Islet of Langerhans (tissue), 1 donor: Measurements from ENCODE around the gene PDGFRB.

Experiments used
- FAIRE-seq: peaks from one replicate; lab custom pipeline; 2011; peaks lifted over from hg19 to GRCh38; lab: Jason Lieb, UNC

The PDGFRB gene

GRCh38 chr5:150144246-150144801, 11.3 kb downstream of the PDGFRB start:
- no peak for FAIRE-seq

- no peak for FAIRE-seq
These were observed 12.0 kb downstream of the PDGFRB start for GRCh38 chr5:150143350-150144245.

- no peak for FAIRE-seq
These were observed 12.7 kb downstream of the PDGFRB start for GRCh38 chr5:150142959-150143349.

- no peak for FAIRE-seq
These were observed 13.3 kb downstream of the PDGFRB start for GRCh38 chr5:150142185-150142958.

GRCh38 chr5:150141544-150142184, 14.0 kb downstream of the PDGFRB start:
- FAIRE-seq = no peak

GRCh38 chr5:150140830-150141229, 14.8 kb downstream of the PDGFRB start:
- FAIRE-seq = no peak

GRCh38 chr5:150139334-150139733, 16.3 kb downstream of the PDGFRB start:
- FAIRE-seq = no peak

DNA sequence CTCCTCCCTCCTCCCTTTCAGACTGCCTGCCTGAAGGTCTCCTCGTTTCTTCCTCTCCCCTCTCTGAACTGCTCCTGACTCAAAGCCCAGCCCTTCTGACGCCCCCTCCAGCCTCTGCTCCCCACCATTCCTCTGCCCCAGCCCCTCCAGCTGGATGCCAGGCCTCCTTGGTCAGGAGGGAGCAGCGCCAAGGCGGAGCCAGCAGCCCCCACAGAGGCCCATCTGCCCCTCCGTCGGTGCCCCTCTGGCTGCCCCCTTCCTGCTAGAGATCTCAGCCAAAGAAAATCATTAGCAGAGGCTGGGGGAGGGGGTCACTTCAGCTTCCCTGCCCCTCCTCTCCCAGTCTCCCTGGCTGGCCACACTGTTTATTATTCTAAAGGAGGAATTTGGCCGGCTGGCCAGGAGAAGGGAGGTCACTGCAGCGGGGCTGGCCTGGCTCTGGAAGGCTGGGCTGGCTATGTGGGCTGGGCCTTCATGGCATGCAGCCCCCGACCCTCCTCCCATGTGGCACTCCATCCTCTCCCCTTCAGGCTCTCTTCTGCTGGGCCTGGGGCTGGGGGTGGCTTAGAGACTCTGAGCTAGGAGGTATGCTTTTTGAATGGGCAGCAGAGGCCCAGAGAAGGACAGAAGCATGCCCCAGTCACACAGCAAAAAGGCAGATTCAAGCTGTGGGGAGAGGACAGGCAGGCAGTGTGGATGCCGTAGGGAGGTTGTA, 16.9 kb downstream of the PDGFRB start:
- no peak for FAIRE-seq

DNA sequence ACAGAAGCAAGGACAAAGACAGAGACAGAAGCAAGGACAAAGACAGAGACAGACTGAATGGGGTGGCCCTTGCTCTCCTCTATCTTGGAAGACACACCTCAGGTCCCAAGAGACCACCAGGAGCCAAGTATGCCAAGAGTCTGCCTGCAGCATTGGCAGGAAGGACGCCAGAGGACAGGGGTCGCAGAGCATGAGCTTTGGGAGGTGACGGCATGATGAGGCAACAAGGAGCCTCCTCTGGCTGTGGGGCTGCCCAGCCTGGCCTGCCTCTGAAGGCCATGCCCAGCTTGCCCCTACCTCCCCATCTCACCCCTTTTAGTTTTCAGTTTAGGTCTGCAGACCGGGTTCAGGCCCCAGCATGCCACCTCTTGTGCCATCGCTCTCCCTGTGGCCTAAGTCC, 17.6 kb downstream of the PDGFRB start:
- no peak for FAIRE-seq

- FAIRE-seq = no peak
These were observed 18.3 kb downstream of the PDGFRB start for GRCh38 chr5:150137168-150137957.

GRCh38 chr5:150136305-150137167, 19.1 kb downstream of the PDGFRB start:
- FAIRE-seq = no peak

DNA sequence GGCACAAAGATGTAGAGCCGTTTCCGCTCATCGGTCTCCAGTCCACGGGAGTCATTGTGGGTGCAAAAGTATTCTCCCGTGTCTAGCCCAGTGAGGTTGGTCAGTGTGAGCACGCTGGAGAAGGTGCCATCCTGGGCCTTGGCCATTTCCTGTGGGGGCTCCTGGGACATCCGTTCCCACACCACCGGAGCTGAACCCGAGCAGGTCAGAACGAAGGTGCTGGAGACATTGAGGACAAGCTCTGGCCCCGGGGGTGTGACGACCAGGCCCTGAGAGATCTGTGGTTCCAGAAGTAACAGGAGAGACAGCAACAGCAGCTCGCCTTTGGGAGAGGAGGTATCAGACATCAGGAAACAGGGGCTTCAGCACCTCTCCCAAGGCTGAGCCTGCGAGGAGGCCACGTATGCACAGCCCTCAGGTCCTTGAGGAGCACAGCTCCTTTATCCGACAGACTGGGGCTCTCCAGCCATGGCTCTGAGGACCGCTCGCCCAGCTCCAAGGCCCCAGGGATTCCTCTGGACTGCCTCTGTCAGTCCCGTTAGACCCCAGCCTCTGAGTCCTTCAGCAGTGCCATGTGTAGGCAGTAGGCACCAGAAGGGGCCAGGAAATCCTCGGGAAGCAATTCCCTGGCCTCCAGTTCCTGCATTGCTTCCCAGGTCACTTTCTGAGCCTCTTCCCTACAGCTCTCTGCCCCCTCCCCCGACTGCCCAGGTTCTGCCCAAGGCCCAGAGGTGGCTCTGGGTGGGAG, 19.9 kb downstream of the PDGFRB start:
- FAIRE-seq = no peak

DNA sequence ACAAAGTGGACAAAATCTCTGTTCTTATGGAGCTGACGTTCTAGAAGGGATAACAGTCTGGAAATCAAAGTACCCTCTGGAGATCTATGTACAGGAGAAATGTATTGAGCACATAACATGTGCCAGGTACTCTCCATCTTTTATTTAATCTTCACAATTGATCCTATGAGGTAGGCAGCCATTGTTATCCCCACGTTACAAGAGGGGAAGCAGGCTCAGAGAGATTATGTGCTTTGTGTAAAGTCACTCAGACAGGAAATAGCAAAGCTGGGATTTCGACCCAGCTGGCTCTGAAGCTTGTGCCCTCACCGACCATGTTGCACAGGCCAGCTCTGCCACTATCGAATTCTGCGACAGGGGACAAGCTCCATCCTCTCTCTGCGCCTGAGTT, 21.5 kb downstream of the PDGFRB start:
- FAIRE-seq = no peak

DNA sequence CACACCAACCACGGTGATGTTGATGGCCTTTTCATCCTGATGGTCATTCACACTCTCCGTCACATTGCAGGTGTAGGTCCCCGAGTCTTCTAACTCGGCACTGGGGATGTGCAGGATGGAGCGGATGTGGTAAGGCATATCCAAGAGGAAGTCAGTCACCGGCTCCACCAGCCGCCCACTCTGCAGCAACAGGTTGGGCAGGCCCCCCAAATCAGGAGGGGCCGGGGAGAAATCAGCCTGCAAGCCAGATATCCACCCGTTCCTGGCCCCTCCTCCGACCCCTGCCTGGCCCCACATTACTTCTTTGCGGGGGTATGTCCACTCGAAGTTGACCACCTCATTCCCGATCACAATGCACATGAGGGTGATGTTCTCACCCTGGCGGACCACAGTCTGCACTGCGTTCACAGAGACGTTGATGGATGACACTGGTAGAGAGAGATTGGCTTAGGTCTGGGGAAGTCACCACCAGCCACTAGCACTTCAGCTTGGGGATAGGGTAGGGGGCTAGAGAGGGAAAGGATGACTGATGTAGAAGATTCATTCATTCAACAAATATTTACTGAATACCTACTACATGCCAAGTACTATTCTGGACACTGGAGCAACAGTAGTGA, 22.0 kb downstream of the PDGFRB start:
- no peak for FAIRE-seq

DNA sequence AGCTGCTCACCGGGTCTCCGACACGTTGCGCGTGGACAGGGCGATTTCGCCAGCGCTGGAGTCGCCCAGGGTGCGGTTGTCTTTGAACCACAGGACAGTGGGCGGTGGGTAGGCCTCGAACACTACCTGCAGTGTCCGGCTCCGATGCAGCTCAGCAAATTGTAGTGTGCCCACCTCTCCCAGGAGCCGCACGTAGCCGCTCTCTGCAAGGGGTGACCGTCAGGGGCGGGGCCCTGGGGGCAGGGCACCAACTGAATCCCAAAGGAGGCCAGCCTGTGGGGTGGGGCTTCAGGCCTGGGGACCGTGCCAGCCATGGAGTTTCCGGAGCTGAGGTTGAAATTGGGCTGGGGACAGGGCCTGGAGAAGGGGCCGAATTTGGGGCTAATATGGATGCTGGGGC, 22.9 kb downstream of the PDGFRB start:
- no peak for FAIRE-seq

- no peak for FAIRE-seq
These were observed 23.5 kb downstream of the PDGFRB start for GRCh38 chr5:150131978-150132694.

DNA sequence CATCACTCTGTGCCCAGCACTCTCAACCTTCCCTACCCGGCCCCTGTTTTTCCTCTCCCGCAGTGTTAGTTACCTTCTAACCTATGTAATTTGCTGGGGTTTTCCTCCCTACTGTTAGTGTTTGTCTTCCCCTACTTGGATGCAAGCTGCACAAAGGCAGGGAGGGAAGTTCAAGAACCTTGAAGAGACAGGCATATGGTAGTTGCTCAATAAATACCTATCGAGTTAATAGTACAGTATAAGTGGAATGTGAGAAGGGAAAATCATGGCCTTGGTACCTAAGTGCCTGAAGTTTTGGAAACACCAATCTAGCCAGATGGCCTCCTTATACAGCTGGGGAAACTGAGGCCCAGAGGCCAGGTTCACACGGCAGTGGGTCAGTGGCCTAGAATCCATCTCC, 24.2 kb downstream of the PDGFRB start:
- FAIRE-seq = no peak

GRCh38 chr5:150130493-150130922, 25.1 kb downstream of the PDGFRB start:
- FAIRE-seq = no peak
